Middle frontal gyrus (tissue), 1 donor: ENCODE measurements around the gene UST.
"Not testable (repeated sequence)": the region's sequence is repeated elsewhere in the genome, so short reads cannot be mapped to it uniquely, and the experiment has no call there.

Experiments used
- DNase-seq: peaks from one replicate; pipeline ENCODE4 v3.0.0-alpha.2; 2015; ENCODE audit warnings: low spot score; ENCODE audit errors: extremely low spot score

The UST gene

GRCh38 chr6:149032599-149033405 is 286.0 kb downstream of the UST start:
- no peak for DNase-seq

DNA sequence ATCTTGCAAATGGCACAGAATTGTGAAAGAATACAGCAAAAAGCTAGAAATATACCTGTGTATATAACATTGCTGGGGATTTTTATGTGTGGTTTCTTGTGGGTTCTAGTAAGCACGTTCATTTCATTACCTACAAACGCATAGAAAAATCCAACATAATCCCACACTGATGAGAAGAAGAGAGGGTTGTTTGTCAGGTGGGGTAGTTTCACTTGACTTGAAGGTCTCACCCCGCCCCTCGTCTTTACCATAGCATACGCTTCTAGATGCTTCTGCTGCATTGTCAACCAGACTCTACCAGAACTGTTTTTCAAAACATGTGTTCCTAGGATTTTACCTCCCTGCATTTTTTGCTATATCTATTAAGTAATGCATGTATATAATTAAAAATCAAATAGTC is 286.6 kb downstream of the UST start:
- no peak for DNase-seq

GRCh38 chr6:149035766-149036165 is 288.9 kb downstream of the UST start:
- DNase-seq, result no peak

DNA sequence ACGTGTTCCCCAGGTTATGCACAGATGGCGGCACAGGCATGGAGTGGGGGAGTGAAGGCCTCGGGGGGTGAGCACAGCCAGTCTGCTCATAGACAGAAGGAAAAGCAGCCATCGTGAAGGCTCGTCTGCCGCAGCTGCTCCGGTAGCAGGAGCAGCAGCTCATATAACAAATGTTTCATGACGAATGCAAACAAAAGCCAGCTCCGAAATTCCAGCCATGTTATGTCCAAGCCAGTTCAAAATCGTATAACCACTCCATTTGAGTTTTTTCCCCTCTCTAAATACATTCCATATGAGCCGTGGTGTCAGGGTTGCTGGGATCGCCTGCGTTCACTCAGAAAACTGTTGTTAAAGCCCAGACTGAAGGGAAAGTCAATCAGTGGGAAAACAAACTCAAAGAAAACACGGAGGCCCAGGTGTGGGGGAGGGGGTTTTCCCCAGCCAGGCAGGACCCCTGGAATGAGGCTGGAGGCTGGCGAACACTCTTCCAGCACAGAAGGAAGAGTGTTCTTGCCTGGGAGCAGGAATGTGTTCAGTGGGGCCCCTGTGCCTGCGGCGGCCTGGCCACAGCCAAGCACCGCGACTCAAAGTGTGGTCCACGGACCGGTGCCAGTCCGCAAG is 290.3 kb downstream of the UST start:
- no peak for DNase-seq

DNA sequence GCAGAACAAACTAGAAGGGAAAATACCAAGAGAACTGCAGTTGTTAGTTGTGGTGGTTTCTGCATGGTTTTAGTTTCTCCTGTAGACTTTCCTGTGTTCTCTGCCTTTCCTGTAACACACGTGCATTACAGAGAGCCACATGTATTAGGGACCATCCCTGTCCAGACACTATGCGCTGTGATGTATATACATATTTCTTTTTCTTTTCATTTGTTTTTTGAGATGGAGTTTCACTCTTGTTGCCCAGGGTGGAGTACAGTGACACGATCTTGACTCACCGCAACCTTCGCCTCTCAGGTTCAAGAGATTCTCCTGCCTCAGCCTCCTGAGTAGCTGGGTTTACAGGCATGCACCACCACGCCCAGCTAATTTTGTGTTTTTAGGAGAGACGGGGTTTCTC is 292.2 kb downstream of the UST start:
- DNase-seq, result not testable (repeated sequence)

DNA sequence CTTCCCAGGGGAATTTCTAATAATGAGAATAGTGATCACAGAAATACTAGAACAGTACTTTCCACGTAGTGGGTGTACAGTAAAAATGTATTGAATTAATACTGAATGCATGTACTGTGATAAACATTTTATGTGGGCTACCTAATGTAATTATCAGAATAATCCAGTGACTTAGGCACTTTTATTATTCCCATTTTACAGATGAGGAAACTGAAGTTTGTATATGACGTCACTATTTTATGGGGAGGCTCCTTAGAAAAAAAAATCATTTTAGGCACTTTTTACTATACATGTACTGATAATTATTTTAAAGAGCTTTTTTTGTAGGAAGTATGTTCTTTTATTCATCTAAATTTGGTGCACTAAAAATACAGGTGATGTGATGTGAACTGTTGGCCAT is 295.1 kb downstream of the UST start:
- DNase-seq, result no peak

- no peak for DNase-seq
Observed at GRCh38 chr6:149043476-149044130, 296.8 kb downstream of the UST start.

GRCh38 chr6:149044528-149044927 is 297.7 kb downstream of the UST start:
- no peak for DNase-seq

GRCh38 chr6:149045404-149045803 is 298.6 kb downstream of the UST start:
- no peak for DNase-seq

GRCh38 chr6:149046164-149046821 is 299.5 kb downstream of the UST start:
- DNase-seq, result no peak

GRCh38 chr6:149046822-149047246 is 300.0 kb downstream of the UST start:
- DNase-seq, result no peak

DNA sequence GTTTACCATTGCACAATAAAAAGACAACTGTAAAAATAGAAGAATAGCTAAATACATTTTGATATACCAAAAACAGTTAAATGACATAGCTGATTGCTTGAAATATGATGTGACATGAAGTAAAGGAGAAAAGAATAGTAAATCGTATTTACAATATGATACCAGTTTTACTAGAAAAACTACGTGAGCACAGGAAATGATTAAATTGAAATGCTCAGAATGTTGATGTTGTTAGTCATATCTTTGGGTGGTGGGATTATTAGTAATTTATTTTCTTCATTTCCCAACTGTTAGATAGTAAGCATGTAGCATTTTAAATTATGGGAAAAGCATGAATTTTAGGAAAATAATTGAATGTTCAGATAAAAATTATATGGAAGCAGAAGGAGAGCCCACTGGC is 302.4 kb downstream of the UST start:
- DNase-seq, result no peak

GRCh38 chr6:149050160-149050559 is 303.3 kb downstream of the UST start:
- no peak for DNase-seq

DNA sequence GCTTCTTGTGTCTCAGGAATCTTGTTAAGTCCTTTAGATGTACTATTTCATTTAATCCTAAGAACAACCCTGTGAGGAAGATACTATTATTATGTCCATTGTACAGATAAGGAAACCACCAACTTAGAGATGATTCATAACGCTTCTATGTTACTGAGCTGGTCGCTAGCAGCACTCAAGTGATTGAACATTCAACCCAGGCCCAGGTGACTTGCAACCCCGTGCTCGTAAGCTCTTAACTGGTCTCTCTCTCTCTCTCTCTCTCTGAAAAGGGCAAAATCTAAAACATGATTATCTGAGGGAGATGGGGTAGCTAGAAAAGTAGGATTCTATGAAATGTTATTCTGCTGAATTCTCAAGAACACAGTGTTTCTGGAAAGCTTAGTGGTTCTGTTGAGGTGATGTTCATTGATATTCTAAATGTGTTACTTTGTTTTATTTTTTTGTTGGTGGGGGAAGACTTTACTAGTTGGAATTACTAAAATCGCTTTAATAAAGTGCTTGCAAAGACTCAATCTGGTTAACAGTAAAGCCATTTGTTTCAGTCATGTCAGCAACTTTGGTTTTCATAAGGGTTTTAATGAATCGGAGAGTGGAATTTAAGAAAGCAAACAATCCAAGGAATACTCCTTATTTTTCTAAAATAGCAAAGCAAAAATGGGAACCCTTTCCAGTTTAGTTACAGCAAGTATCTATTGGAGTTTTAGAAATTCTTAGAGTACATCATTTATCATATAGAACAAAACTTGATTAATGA is 305.7 kb downstream of the UST start:
- no peak for DNase-seq

DNA sequence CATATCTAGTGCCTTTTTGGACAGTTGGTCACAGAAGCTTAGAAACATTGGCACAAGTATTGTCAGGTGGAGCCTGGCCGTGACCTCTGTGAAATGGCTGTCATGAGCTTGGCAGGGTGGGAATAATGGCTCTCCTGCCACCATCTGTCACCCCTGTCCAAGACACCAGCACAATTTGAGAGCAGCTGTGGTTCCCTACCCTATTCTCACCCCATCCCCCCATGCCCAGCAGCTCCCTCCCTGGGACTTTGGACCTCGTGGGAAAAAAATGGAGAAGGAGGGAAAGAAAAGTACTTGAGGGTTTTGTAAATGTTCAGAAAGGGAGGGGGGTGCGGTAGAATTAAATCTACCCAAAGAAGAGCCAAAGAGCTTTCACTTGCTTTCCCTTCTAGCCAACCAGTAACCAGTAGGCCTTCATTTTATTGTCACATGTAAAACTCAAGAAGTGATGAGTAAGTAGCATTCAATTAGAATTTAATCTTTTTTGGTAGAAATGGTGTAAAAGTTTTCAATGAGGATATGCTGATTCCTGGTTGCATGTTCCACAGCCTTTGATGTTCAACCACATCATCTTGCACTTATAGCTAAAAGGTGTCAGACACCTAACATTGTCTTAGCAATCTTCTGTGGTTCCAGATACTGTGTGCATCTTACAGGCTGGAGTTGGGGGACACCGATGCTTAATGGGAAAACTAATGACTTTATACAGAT is 307.2 kb downstream of the UST start:
- no peak for DNase-seq

GRCh38 chr6:149054559-149055194 is 307.8 kb downstream of the UST start:
- DNase-seq, result no peak

- no peak for DNase-seq
Observed at GRCh38 chr6:149055195-149055899, 308.5 kb downstream of the UST start.

- DNase-seq, result no peak
Observed at GRCh38 chr6:149056777-149057463, 310.1 kb downstream of the UST start.

DNA sequence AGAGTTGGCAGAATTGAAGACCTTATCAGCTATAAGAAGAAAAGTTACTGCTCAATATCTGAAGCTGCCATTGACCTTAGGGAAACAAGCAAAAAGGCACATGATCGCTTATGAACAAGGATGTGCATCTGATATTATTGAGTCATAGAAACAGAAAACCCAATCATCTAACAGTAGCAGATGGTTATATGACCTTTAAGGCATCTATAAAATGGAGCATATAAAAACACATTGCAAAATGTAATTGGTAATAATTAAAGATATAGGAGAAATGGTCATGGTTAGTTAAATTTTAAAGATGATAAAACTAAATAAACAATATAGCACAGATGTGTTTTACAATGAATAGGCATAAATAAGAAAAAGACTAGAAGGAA is 310.6 kb downstream of the UST start:
- no peak for DNase-seq
